Gastroesophageal sphincter (tissue), 4 donors: ENCODE data around the gene SFMBT2. TPM values are rescaled to one million over a fixed set of nuclear protein-coding genes. Genes with fewer than 3 reads are reported as not detected.

ENCODE experiments used
- ATAC-seq: fragments of 150-250 bp; one replicate; pipeline ENCODE4 v1.9.1; 2016; ENCODE audit warnings: mild to moderate bottlenecking, moderate library complexity
- H3K27ac ChIP-seq, 4 donors: fragments of 200-600 bp; sonication (generic) in 3 of 4; 1 replicate in 3 of 4; 2 replicates in 1 of 4; pipeline ENCODE4 v1.5.1; 2016 to 2019
- H3K27me3 ChIP-seq: fragments of 200-600 bp; sonication (generic); one replicate; pipeline ENCODE4 v1.5.1; 2019
- H3K36me3 ChIP-seq, 2 donors: fragments of 200-600 bp; sonication (generic); one replicate each; pipeline ENCODE4 v1.5.1; 2019; ENCODE audit warnings: control low read depth in 1 of 2
- H3K4me1 ChIP-seq, 3 donors: fragments of 200-600 bp; sonication (generic); 1 replicate in 2 of 3; 2 replicates in 1 of 3; pipeline ENCODE4 v1.5.1; 2016 to 2019; ENCODE audit warnings: control low read depth in 2 of 3
- H3K4me3 ChIP-seq, 2 donors: fragments of 200-600 bp; sonication (generic); one replicate each; pipeline ENCODE4 v1.5.1; 2019; ENCODE audit warnings: mild to moderate bottlenecking in 1 of 2, moderate library complexity in 1 of 2
- H3K9me3 ChIP-seq, 3 donors: fragments of 200-600 bp; sonication (generic); one replicate each; pipeline ENCODE4 v1.5.1; 2017 to 2019; ENCODE audit warnings: control low read depth in 2 of 3
- CTCF ChIP-seq, 4 experiments: fragments of 200-600 bp in 2 of 4; fragments of 450-650 bp in 2 of 4; sonication (generic) in 1 of 4; IDR thresholded peaks; one replicate each; pipeline ENCODE4 v1.5.1; 2017 to 2019; ENCODE audit warnings: antibody characterized with exemption in 4 of 4, mild to moderate bottlenecking in 2 of 4, moderate library complexity in 2 of 4
- EP300 ChIP-seq: sonication (generic); formaldehyde crosslinking; IDR thresholded peaks from one replicate; pipeline ENCODE4 v1.6.1; 2017; ENCODE audit warnings: antibody characterized with exemption, mild to moderate bottlenecking
- POLR2A ChIP-seq, 2 donors: fragments of 450-650 bp; IDR thresholded peaks; one replicate each; pipeline ENCODE4 v1.6.1; 2017; ENCODE audit warnings: antibody characterized with exemption in 2 of 2, mild to moderate bottlenecking in 2 of 2, moderate library complexity in 1 of 2
- POLR2AphosphoS5 ChIP-seq: sonication (generic); formaldehyde crosslinking; IDR thresholded peaks from one replicate; pipeline ENCODE4 v1.6.1; 2017; ENCODE audit warnings: antibody characterized with exemption
- WGBS, 2 donors: methylation state at CpG; one replicate each; pipeline ENCODE4 v1.1.5; 2018; ENCODE audit warnings: low coverage in 1 of 2; 5-methylcytosine and 5-hydroxymethylcytosine counted together
- total RNA-seq, 4 donors: library from RNA; depleted of rRNA; stranded (reverse); fragments of >200 nt; gene quantifications; one replicate each; pipeline ENCODE4 v1.1.0, GENCODE V29; 2016

SFMBT2 gene
- total RNA-seq, 4 donors from 2014 or later: 6.9 to 14.3 (median 11.4) TPM

- ATAC-seq: no peak
- H3K9me3 ChIP-seq: no peaks in the 10 kb centered on the region
- no peaks in the 10 kb centered on the region for H3K27me3 ChIP-seq
- no peaks in the 10 kb centered on the region for H3K4me1 ChIP-seq
- H3K36me3 ChIP-seq: no peaks in the 10 kb centered on the region
- TF ChIP-seq POLR2AphosphoS5: no peak
- no peak for TF ChIP-seq EP300
- no peak overlapping the region for H3K27ac ChIP-seq
- 89 to 100% methylated on average over 3 of the region's 3 CpGs for WGBS, 2 donors
- no peak overlapping the region for H3K4me3 ChIP-seq
Measured at GRCh38 chr10:7293378-7293920, 117.4 kb downstream of the SFMBT2 start.

- no peak overlapping the region for H3K27ac ChIP-seq
- WGBS, 2 donors: 77 to 92% methylated on average over 3 to 6 of the region's 8 CpGs
- TF ChIP-seq EP300 (no peak), CTCF (IDR thresholded peaks at IDR 0.05) (no peak), POLR2AphosphoS5 (no peak), POLR2A (IDR thresholded peaks at IDR 0.05) (no peak)
- no peak for ATAC-seq
- H3K27me3 ChIP-seq: no peaks in the 10 kb centered on the region
- no peak overlapping the region for H3K4me3 ChIP-seq
- no peaks in the 10 kb centered on the region for H3K4me1 ChIP-seq
- no peaks in the 10 kb centered on the region for H3K9me3 ChIP-seq
- H3K36me3 ChIP-seq: no peaks in the 10 kb centered on the region
Measured at GRCh38 chr10:7291487-7292270, 119.2 kb downstream of the SFMBT2 start.

- Histone ChIP-seq H3K4me1 (no peaks in the 10 kb centered on the region), H3K27me3 (no peaks in the 10 kb centered on the region), H3K4me3 (no peak overlapping the region), H3K27ac (no peak overlapping the region), H3K36me3 (no peaks in the 10 kb centered on the region), H3K9me3 (no peaks in the 10 kb centered on the region)
- TF ChIP-seq POLR2A (IDR thresholded peaks at IDR 0.05) (no peak), EP300 (no peak), CTCF (IDR thresholded peaks at IDR 0.05) (no peak), POLR2AphosphoS5 (no peak)
- 91 to 94% methylated on average over 12 of the region's 12 CpGs for WGBS, 2 donors
- no peak for ATAC-seq
Measured at GRCh38 chr10:7288060-7288690, 122.7 kb downstream of the SFMBT2 start.

- no peaks in the 10 kb centered on the region for H3K27me3 ChIP-seq
- H3K4me3 ChIP-seq: no peak overlapping the region
- TF ChIP-seq EP300 (no peak), CTCF (IDR thresholded peaks at IDR 0.05) (no peak), POLR2A (IDR thresholded peaks at IDR 0.05) (no peak), POLR2AphosphoS5 (no peak)
- ATAC-seq: no peak
- WGBS, 2 donors: 100% methylated on average over 1 of the region's 3 CpGs; no CpG with 5 or more reads in 1 of the 2 donors
- no peaks in the 10 kb centered on the region for H3K9me3 ChIP-seq
- H3K27ac ChIP-seq: no peak overlapping the region
- H3K4me1 ChIP-seq: no peaks in the 10 kb centered on the region
- H3K36me3 ChIP-seq: no peaks in the 10 kb centered on the region
Measured at GRCh38 chr10:7287377-7287776, 123.5 kb downstream of the SFMBT2 start.

- ATAC-seq: no peak
- Histone ChIP-seq H3K4me1 (no peaks in the 10 kb centered on the region), H3K9me3 (no peaks in the 10 kb centered on the region), H3K36me3 (no peaks in the 10 kb centered on the region), H3K27ac (no peak overlapping the region), H3K27me3 (no peaks in the 10 kb centered on the region), H3K4me3 (no peak overlapping the region)
- WGBS, 2 donors: 71 to 90% methylated on average over 6 of the region's 6 CpGs
- TF ChIP-seq POLR2A (IDR thresholded peaks at IDR 0.05) (no peak), POLR2AphosphoS5 (no peak), CTCF (IDR thresholded peaks at IDR 0.05) (no peak), EP300 (no peak)
Measured at GRCh38 chr10:7285522-7286322, 125.1 kb downstream of the SFMBT2 start.
